NCI-H748 (cell line): ENCODE measurements around the gene DAPP1.
"Not testable (repeated sequence)": the region's sequence is repeated elsewhere in the genome, so short reads cannot be mapped to it uniquely, and the experiment has no call there.

ENCODE experiments used
- DNase-seq: peaks from one replicate; lab custom pipeline; 2025; ENCODE audit not compliant: unreplicated experiment; lab: John Stamatoyannopoulos, UW

DAPP1 gene, protein sequence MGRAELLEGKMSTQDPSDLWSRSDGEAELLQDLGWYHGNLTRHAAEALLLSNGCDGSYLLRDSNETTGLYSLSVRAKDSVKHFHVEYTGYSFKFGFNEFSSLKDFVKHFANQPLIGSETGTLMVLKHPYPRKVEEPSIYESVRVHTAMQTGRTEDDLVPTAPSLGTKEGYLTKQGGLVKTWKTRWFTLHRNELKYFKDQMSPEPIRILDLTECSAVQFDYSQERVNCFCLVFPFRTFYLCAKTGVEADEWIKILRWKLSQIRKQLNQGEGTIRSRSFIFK

DNA sequence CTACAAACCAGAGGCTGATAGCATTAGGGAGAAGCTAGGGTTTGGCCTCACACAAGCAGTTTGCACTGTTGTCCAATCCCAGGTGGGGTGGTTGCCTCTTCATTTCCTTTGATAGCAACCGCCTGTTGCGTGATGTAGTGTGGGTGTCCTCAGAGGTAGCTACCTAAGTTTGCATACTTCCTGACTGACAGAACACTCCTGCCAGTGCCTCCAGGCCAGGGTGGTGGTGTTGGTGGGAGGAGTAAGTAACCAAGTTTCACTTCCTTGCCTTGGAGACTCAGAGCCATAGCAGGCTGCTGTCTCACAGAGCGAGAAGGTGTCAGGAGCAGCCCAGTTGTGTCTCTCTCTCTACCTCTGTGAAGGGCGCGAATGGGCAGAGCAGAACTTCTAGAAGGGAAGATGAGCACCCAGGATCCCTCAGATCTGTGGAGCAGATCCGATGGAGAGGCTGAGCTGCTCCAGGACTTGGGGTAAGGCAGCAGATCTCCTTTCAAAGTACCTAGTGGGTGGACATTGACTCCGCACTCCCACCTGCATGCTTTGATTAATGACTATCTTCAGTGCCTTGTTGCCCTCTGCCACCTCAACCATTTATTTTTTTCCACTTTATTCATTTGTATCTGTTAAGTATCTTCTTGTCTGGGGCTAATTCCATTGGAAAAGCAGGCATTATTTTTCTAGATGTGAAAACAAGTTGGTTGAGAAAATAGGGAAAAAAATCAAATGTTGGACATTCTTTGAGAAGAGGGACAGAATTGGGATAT lies at the start of gene DAPP1:
TSS of gene DAPP1 (plus strand) at position 283 of the 764 bp plus-strand sequence. CDS start at position 370, 87 bp downstream.
- no peak for DNase-seq

GRCh38 chr4:99770842-99771241 lies 45.8 kb upstream of the DAPP1 start:
- not testable (repeated sequence) for DNase-seq

DNA sequence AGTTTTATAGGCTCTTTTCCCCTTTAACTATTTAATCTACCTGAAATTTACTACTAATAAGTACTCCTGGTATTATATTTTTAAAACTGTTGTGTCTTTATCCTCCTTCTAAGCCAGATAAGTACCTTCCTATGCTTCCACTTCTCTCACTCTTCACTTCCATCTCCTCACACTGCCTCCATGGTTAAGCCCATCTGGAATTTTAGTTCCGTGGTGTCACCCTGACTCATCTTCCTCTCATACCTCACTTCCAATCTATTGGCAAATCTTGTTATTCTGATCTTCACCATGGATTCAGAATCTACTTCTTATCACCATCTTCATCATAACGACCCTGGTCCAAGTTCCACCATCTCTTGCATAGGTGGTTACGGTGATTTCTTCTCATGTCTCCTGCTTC lies 32.7 kb upstream of the DAPP1 start:
- no peak for DNase-seq

- no peak for DNase-seq
Observed at GRCh38 chr4:99784842-99785241, 31.8 kb upstream of the DAPP1 start.

DNA sequence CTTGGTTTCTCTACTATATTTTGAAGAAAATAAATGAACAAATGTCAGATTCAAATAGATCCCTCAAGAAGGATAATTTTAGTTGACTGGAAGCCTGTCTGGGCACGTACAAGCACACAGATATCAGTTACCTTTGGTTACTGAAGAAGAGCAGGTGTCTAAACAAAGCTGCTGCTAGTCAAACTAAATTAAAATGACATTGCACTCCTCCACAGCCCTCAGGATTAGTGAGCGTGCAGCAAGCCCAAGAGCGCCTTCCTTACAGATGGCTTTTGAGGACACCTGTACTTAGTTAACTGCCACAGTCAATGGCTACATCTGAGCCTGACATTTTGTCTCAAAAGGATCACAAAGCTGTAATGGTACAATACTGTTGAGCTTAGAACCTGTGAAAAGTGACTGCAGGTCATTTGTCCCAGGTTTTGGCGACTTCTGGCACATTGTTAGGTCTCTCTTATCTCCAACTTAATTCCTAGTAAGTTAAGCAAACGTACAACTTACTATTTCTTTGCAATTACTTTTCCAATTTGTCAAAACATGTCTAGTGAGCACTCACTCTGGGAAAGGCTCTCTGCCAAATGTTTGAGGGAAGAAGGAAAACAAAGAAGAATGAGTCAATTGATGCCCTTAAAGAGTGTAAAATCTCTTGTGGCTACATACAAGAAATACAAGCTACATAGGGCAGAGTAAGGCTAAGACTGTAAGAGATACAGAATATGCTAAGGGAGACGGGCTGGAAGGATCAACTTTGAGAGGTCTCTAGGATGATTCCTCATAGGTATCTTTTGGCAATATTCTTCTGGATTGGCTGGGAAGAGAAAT lies 25.6 kb upstream of the DAPP1 start:
- peak; percentile 95 for DNase-seq

DNA sequence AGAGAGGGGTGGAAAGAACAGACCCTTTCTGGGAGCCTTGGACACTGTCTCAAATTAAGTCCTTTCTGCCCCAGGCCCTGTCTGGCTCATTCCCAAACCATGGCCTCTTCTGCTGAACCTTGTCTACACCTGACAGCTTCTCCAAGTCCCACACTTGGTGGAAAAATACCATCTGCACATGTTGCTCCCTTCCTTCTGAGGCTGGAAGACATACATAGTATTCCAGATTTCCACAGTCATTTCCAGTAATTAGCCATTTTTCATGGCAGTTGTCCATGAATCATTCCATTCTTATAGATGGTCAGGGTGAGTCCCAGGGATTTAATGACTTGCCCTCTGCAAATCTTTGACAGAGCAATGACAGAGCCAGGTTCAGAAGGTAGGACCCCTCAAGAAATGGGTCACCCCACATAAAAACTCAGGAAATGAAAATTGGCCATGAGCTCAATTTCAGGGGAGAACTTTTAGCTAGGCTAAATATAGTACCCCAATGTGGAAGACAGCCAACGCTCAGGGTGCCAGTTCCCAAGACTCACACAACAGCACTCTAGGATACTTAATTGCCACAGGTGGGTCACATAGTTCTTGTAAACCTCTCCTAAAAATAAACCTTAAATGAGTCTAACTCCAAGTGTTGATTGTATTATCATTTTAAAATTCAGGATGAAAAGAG lies 16.2 kb upstream of the DAPP1 start:
- DNase-seq = no peak

- no peak for DNase-seq
Observed at GRCh38 chr4:99801005-99801699, 15.5 kb upstream of the DAPP1 start.

DNA sequence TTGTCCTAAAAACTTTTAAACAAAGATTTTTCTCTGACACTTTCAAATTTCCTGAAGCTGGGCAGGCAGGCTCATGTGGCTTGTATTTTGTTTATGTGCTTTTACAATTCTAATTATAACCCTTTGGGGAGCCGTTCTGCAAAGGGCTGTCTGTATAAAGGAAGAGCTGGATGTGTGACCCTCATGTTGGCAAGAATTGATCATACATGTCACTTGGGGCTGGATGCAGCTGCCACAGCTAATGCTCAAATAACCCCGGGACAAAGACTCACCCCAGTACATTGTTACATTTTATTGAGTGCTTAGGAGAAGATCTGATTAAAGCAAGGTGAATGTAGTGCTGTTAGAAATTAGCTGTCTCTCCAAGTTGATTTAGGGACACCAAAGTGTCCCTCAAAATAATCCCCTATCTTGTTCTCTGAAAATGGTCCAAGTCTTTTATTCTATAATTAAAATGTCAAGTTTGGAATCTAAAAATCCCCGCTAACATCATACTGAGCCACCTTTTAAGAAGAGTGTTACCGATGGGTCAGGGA lies 13.0 kb upstream of the DAPP1 start:
- peak; percentile 25 for DNase-seq

GRCh38 chr4:99806545-99806944 lies 10.1 kb upstream of the DAPP1 start:
- DNase-seq = no peak

- DNase-seq = no peak
Observed at GRCh38 chr4:99807666-99808065, 9.0 kb upstream of the DAPP1 start.

- DNase-seq = peak; percentile 63
Observed at GRCh38 chr4:99808260-99808857, 8.3 kb upstream of the DAPP1 start.

- DNase-seq = no peak
Observed at GRCh38 chr4:99809326-99809725, 7.3 kb upstream of the DAPP1 start.

DNA sequence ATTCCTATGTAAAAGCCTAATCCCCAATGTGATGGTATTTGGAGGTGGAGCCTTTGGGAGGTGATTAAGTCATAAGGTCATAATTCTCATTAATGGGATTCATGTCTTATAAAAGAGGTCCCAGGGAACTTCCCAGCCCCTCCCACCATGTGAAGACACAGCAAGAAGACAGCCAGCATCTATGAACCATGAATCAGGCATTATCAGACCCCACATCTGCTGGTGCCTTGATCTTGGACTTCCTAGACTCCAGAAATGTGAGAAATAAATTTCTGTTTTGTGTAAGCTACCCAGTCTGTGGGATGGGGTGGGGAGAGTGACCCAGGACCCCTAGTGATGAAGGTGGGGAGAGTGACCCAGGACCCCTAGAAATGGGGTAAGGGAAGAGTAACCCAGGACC lies 6.1 kb upstream of the DAPP1 start:
- no peak for DNase-seq

DNA sequence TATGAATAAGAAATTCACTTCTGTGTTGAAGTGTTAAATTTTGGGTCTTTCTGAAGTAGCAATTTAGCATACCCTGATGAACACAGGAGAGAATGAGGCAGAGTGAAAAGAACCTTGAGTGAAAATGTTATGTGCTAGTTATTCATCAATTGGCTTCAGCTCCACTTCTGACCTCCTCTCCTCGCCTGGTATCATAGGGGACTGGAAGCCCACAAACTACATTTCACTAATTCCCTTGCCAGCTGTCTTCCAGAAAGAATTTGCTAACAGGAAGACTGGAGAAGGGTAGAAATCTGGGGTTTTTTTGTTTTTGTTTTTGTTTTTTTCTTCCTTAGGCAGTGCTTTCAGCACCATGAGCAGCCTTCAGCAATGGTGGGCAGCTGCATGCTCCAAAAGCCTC lies 5.5 kb upstream of the DAPP1 start:
- no peak for DNase-seq

- DNase-seq = peak; percentile 65
Observed at GRCh38 chr4:99811850-99812249, 4.8 kb upstream of the DAPP1 start.

DNA sequence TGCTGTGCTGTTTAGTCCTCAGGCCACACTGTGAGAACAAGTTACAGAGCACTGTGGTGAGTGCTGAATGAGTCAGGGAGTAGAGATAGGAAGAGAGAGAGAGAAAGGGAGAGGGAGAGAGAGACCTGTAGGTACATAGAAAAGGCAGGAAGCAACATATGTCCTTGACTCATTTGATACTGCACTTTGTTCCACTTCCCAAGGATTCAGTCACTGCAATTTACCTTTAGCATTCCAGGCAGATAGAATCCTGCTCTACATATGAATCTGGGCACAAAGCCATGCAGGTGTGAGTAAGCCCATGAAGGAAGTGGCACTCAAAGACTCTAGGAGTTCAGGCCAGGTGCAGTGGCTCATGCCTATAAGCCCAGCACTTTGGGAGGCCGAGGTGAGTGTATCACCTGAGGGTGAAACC lies 1.0 kb upstream of the DAPP1 start:
- no peak for DNase-seq

GRCh38 chr4:99817309-99817890 lies 773 bp downstream of the DAPP1 start:
- DNase-seq = no peak

DNA sequence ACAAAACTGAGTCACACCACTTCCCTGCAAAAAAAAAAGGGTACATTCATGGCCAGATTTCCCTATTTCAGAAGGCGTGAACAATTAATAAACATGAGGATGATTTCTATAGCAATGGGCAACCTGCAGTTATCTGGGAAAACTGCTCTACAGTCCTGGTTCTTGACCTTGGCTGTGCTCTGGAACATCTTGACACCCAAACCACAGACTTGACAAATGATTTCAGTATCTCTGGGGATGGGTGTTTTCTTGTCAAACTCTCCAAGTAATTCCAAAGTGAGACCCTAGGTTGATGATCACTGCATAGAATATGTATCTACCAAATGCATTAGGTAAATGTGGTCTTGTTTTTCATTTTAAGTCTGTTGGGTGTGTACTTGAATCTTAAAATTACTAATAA lies 2.0 kb downstream of the DAPP1 start:
- no peak for DNase-seq

DNA sequence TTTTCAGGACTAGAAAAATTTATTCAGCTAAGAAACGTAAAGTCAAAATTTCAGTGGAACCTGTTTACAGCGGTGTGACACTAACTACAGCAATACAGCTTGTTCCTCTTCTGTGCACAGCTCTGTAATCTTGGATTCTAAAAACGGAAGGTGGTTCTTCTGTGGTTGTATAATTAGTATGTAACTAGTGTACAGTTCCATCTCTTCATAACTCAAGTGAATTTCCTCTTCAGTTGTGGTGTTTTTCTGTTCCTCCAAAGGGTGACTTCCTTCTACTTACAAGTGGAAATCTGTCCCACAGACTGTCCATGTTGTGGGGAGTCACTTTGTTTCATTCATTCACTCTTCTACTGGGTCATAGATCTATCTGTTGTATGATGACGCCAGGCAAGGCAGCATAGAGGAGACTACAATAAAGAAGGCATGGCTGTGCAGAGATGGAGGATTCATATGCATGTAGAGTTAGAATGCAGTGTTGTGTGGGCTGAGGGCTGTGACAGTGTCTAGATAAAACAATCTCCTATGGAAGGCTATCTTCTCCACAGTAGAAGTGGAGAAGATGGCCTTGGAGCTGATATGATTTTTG lies 5.4 kb downstream of the DAPP1 start:
- no peak for DNase-seq
